Dermis blood vessel endothelial cell (primary cell): ENCODE data around the gene SMCR8. TPM values are rescaled to one million over a fixed set of nuclear protein-coding genes. Genes with fewer than 3 reads are reported as not detected.
"Not testable (repeated sequence)": the region's sequence is repeated elsewhere in the genome, so short reads cannot be mapped to it uniquely, and the experiment has no call there.

ENCODE experiments used
- DNase-seq: peaks from one replicate; pipeline ENCODE4 v3.0.0; 2010
- total RNA-seq: library from RNA; depleted of rRNA; stranded (reverse); fragments of >200 nt; gene quantifications from 2 replicates; pipeline ENCODE4 v1.2.3, GENCODE V29; 2014

Gene SMCR8
- total RNA-seq, 1 donor from 2014 or later = 18.7 TPM

DNA sequence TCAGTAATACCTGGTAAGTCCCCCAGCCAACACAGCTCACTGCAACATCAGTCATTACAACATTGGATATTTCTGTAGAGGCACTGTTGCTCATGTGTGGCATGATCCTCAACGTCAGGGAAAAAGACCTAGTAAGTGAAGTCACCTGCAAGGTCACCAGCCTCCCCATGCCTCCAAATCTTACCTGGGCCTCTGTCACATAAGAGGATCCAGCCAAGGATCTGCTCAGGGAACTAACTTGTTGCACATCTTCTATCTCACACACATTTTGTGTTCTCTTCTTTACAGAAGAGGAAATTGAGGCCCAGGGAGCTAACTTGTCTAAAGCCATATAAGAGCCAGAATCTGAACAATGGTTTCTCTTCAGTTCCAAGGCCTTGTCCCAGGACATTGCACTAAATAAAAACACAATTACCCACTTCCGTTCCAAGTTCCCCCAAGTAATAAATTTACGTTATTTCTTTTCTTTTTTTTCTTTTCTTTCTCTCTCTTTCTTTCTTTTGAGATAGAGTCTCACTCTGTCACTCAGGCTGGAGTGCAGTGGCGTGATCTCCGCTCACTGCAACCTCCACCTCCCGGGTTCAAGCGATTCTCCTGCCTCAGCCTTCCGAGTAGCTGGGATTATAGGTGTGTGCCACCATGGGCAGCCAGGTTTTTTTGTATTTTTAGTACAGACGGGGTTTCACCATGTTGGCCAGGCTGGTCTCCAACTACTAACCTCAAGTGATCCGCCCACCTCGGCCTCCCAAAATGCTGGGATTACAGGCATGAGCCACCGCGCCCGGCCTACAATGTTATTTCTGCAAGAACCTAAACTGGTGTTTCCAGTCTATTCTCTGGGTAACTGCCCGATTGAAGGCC is 47.0 kb downstream of the SMCR8 start:
- peak; percentile 10 for DNase-seq

DNA sequence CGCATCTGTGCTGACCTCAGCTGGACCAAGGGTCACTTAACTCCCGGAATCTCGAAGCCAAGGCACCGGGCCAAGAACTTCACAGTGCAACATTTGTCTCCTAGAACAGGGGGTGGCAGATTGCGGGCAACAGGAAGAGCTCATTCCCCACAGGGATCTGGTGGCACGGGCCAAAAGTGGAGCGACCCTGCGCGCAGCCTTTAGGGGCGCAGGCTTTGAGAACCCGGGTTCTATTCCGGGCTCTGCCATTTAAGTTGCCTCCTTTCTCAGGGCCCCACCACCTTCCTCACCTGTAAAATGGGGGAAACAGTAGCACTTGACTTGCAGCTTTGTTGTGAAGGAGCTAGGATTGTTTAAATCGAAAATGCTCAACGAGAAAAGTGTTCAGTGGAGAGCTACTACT is 47.6 kb downstream of the SMCR8 start:
- peak; percentile 41 for DNase-seq

DNA sequence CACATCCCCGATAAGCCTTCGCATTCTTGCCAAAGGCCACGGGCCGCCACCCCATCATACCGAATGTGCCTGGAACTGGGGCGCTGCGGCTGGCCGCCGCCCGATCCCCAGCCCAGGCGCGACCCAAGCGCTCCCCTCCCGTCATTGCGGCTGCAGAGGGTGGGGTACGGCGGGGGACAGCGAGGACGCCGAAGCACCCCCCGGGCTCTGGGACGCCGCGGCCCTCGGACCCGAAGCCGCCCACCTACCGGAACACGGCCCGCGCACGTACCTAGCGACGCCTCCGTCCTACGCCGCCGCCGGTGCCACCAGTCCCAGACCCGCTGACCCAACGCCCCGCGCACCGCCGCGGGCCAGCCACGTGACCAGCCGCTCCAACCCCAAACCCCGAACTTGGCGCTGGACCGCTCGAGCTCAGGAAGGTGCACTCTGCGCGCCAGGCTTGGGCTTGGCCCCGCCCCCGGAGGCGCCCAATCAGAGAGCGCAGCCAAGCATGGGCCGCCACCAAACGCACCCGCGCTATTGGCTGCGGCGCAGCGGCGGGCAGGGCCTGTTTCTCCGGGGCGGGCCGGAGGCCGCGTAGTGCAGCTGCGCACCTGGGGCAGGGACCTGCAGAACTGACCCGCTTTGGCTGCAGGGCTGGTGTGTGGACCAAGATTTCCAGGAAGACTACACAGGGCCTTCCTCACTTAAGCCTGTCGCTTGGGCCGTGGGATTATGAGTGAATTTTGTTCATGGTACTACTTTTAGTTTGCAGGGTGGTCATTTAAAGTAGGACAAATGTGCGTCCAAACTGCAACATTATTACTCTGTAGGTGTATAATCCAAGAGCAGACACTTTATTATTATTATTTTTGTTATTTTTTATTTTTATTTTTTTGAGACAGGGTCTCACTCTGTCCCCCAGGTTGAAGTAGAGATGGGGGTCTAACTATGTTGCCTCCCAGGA is 48.3 kb downstream of the SMCR8 start, which contains the start of gene SHMT1:
TSS of gene SHMT1 (minus strand) at position 450 of the 949 bp plus-strand sequence. CDS start 7,569 bp downstream, outside the sequence.
- peak; percentile 91 for DNase-seq

DNA sequence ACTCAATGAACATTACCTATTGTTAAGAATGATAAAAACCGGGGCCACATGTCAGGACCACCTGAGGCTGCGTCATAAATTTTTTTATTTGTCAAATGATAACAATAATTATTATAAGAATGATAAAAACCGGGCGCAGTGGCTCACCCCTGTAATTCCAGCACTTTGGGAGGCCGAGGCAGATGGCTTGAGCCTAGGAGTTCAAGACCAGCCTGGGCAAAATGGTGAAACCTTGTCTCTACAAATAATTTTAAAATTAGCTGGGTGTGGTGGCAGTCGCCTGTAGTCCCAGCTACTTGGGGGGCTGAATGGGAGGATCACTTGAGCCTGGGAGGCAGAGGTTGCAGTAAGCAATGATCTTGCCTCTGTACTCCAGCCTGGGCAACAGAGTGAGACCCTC is 49.1 kb downstream of the SMCR8 start:
- no peak for DNase-seq

DNA sequence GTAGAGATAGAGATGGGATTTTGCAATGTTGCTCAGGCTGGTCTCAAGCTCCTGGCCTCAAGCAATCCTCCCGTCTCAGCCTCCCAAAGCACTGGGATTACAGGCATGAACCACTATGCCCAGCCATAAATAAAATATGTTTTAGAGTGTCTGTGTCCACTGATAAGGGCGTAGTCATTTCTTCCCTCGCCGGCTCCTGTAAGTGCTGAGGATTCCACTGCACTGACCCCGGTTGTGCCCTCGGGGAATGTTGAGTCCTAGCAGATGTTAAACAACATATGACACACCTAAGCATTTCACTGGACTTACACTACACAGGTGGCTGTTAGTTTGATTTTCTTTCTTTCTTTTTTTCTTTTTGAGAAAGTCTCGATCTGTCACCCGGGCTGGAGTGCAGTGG is 53.9 kb downstream of the SMCR8 start:
- DNase-seq = no peak

DNA sequence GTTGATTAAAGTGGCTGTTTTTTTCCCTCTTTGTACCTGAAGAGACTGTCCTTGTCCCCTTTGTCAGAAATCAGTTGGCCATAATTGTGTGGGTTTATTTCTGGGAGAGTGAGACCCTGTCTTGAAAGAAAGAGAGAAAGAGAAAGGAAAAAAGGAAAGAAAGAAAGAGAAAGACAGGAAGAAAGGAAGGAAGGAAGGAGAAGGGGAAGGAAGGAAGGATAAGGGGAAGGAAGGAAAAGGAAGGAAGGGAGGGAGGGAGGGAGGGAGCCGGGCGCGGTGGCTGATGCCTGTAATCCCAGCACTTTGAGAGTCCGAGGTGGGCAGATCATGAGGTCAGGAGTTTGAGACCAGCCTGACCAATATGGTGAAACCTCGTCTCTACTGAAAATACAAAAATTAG is 55.7 kb downstream of the SMCR8 start:
- no peak for DNase-seq

DNA sequence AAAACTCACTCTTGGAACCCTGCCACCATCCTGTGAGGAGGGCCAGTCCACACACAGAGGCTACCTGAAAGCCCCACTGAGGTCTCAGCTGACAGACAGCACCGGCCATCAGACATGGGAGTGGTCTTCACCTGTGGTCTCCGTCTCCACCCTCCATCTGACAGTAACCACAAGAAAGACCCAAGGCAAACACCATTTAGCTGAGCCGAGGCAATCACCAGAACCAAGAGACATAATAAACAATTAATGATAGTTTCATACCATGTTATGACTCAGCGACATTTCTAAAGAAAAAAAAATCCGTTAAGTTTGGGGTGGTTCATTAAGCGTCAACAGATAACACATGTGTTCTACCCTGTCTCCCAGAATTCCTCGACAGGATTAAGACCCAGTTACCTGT is 56.4 kb downstream of the SMCR8 start:
- no peak for DNase-seq

DNA sequence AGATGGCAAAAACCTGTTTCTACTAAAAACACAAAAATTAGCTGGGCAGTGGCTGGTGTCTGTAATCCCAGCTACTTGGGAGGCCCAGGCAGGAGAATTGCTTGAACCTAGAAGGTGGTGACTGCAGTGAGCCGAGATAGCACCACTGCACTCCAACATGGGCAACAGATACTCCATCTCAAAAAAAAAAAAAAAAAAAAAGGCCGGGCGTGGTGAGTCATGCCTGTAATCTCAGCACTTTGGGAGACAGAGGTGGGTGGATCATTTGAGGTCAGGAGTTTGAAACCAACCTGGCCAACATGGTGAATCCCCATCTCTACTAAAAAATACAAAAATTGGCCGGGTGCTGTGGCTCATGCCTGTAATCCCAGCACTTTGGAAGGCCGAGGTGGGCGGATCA is 58.1 kb downstream of the SMCR8 start:
- DNase-seq = not testable (repeated sequence)

DNA sequence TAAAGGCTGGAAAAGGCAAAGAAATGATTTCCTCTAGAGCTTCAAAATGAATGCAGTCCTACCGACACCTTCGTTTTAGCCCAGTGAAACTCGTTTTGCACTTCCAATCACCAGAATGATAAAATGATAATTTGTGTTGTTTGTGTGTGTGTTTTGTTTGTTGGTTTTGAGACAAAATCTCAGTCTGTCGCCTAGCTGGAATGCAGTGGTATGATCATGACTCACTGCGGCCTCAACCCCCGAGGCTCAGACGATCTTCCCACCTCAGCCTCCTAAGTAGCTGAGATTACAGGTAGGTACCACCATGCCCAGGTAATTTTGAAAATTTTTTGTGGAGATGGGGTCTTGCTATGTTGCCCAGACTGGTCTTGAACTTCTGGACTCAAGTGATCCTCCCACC is 59.1 kb downstream of the SMCR8 start:
- DNase-seq = no peak

Other genes with a start within 250 kb of the SMCR8 start
- 44.5 and 54.1 TPM in 2 replicates for gene DRG2, start 227.3 kb upstream of the SMCR8 start, total RNA-seq
- under 0.01 and 0.60 TPM in 2 replicates for gene MYO15A, start 206.5 kb upstream of the SMCR8 start, total RNA-seq
- gene ALKBH5, start 131.5 kb upstream of the SMCR8 start, total RNA-seq = 95.1 and 104 TPM in 2 replicates
- 27.9 and 40.0 TPM in 2 replicates for gene LLGL1, start 89.7 kb upstream of the SMCR8 start, total RNA-seq
- 409 and 588 TPM in 2 replicates for gene FLII, start 56.6 kb upstream of the SMCR8 start, total RNA-seq
- gene MIEF2, start 54.6 kb upstream of the SMCR8 start, total RNA-seq = 22.4 and 22.6 TPM in 2 replicates
- 26.8 and 47.0 TPM in 2 replicates for gene TOP3A, start 299 bp upstream of the SMCR8 start, total RNA-seq
- 11.1 and 23.3 TPM in 2 replicates for gene SHMT1, start 48.3 kb downstream of the SMCR8 start, total RNA-seq
- gene EVPLL, start 62.5 kb downstream of the SMCR8 start, total RNA-seq = not detected in 2 replicates
- not detected in 2 replicates for gene LGALS9C, start 161.5 kb downstream of the SMCR8 start, total RNA-seq